T-helper 2 cell treated with Interferon-gamma antibody and Interleukin-4, amounts not matched to agents 5 μg/mL and 100 μg/mL, for 36 hours (primary cell): ENCODE results near the gene KIF18B.

Source experiments
- DNase-seq: peaks from one replicate; pipeline ENCODE4 v3.0.0; 2021; ENCODE audit warnings: low spot score
- H3K27ac Mint-ChIP-seq: one replicate; pipeline ENCODE4 v1.8.0; 2021; ENCODE audit warnings: mild to moderate bottlenecking, mixed read lengths
- H3K27me3 Mint-ChIP-seq: one replicate; pipeline ENCODE4 v1.8.0; 2021; ENCODE audit warnings: low read depth, mixed read lengths
- H3K36me3 Mint-ChIP-seq: one replicate; pipeline ENCODE4 v1.8.0; 2021; ENCODE audit warnings: low read depth, mixed read lengths
- H3K4me1 Mint-ChIP-seq: one replicate; pipeline ENCODE4 v1.8.0; 2021; ENCODE audit warnings: low read depth, mixed read lengths
- H3K4me3 Mint-ChIP-seq: one replicate; pipeline ENCODE4 v1.8.0; 2022; ENCODE audit warnings: mild to moderate bottlenecking, moderate library complexity, mixed read lengths
- H3K9me3 Mint-ChIP-seq: one replicate; pipeline ENCODE4 v1.8.0; 2021; ENCODE audit warnings: mixed read lengths

Gene KIF18B

GRCh38 chr17:44924107-44924544 is 23.4 kb downstream of the KIF18B start:
- Mint-ChIP-seq H3K27ac (no peak overlapping the region), H3K36me3 (peaks cover 28% of the 10 kb centered on the region), H3K9me3 (no peaks in the 10 kb centered on the region), H3K4me3 (no peak overlapping the region), H3K27me3 (peaks cover 18% of the 10 kb centered on the region), H3K4me1 (peaks cover 3% of the 10 kb centered on the region)
- DNase-seq, result no peak

GRCh38 chr17:44922746-44923470 is 24.7 kb downstream of the KIF18B start:
- H3K27ac Mint-ChIP-seq, result no peak overlapping the region
- peaks cover 22% of the 10 kb centered on the region for H3K27me3 Mint-ChIP-seq
- peaks cover 22% of the 10 kb centered on the region for H3K36me3 Mint-ChIP-seq
- H3K4me1 Mint-ChIP-seq, result peaks cover 3% of the 10 kb centered on the region
- no peak overlapping the region for H3K4me3 Mint-ChIP-seq
- no peak for DNase-seq
- H3K9me3 Mint-ChIP-seq, result no peaks in the 10 kb centered on the region

GRCh38 chr17:44922136-44922535 is 25.4 kb downstream of the KIF18B start:
- Mint-ChIP-seq H3K27me3 (peaks cover 25% of the 10 kb centered on the region), H3K27ac (no peak overlapping the region), H3K4me1 (peaks cover 3% of the 10 kb centered on the region), H3K4me3 (no peak overlapping the region), H3K9me3 (no peaks in the 10 kb centered on the region), H3K36me3 (peaks cover 16% of the 10 kb centered on the region)
- no peak for DNase-seq

GRCh38 chr17:44921122-44921882 is 26.3 kb downstream of the KIF18B start:
- Mint-ChIP-seq H3K27me3 (peaks cover 25% of the 10 kb centered on the region), H3K36me3 (peaks cover 12% of the 10 kb centered on the region), H3K27ac (no peak overlapping the region), H3K9me3 (no peaks in the 10 kb centered on the region), H3K4me3 (no peak overlapping the region), H3K4me1 (peaks cover 3% of the 10 kb centered on the region)
- DNase-seq, result no peak

DNA sequence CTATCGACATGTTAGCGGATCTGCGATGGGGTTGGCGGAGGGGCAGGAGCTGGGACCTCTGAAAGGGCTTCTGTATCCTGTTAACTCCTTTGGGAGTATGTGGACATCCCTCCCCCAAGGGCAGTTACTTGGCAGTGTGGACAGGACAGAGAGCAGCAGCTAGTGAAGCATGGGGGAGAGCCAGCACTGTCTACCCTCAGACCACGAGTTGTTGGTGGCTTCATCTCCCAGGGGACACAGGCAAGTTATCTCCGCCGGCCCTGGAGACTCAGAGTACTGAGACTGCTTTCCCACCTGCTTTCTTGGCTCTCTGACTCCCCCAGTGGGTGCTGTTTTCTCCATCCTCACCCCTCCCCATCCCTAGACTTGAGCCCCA is 27.0 kb downstream of the KIF18B start:
- no peak overlapping the region for H3K27ac Mint-ChIP-seq
- H3K27me3 Mint-ChIP-seq, result peaks cover 25% of the 10 kb centered on the region
- H3K36me3 Mint-ChIP-seq, result peaks cover 6% of the 10 kb centered on the region
- no peaks in the 10 kb centered on the region for H3K9me3 Mint-ChIP-seq
- no peak for DNase-seq
- H3K4me3 Mint-ChIP-seq, result no peak overlapping the region
- peaks cover 3% of the 10 kb centered on the region for H3K4me1 Mint-ChIP-seq

DNA sequence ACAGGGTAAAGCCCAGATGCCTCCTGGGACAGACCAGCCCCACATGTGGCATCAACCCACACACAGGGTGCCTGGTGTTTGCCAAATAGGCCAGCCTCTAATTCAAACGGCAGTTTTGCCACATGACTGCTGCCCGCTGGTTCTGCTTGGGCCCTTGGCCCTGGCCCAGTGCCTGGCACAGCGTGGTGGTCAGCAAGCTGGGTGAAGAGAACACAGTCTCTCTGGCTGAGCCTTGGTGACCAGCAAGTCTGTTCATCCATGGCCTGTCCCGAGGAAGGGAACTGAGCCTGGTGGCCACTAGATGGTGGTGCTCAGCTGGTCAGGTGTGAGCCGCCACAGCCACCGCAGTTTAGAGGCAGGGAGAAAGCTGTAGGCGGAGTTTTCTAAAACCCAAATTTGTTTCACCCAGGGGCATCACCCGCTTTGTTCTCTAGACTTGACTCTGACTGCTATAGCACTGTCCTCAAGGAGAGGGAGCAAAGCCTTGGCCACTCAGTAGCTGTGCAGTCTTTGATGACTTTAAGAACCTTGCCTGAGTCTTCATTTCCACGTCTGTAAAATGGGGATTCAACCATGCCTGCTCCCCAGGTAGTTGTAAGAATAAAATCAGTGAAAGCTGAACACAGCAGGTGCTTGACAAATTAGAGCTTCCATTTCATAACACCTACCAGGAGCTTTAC is 27.5 kb downstream of the KIF18B start:
- H3K27me3 Mint-ChIP-seq, result peaks cover 25% of the 10 kb centered on the region
- no peak overlapping the region for H3K27ac Mint-ChIP-seq
- peaks cover 3% of the 10 kb centered on the region for H3K4me1 Mint-ChIP-seq
- no peaks in the 10 kb centered on the region for H3K9me3 Mint-ChIP-seq
- H3K36me3 Mint-ChIP-seq, result peaks cover 4% of the 10 kb centered on the region
- DNase-seq, result peak; percentile 71
- no peak overlapping the region for H3K4me3 Mint-ChIP-seq

- Mint-ChIP-seq H3K27ac (no peak overlapping the region), H3K4me3 (no peak overlapping the region), H3K4me1 (peaks cover 3% of the 10 kb centered on the region), H3K9me3 (no peaks in the 10 kb centered on the region), H3K27me3 (peaks cover 28% of the 10 kb centered on the region), H3K36me3 (no peaks in the 10 kb centered on the region)
- DNase-seq, result no peak
Observed at GRCh38 chr17:44919411-44919810, 28.2 kb downstream of the KIF18B start.

GRCh38 chr17:44918006-44918405 is 29.6 kb downstream of the KIF18B start:
- Mint-ChIP-seq H3K4me1 (peaks cover 8% of the 10 kb centered on the region), H3K36me3 (no peaks in the 10 kb centered on the region), H3K27me3 (peaks cover 34% of the 10 kb centered on the region), H3K4me3 (no peak overlapping the region), H3K9me3 (no peaks in the 10 kb centered on the region), H3K27ac (no peak overlapping the region)
- DNase-seq, result no peak

GRCh38 chr17:44917456-44917855 is 30.1 kb downstream of the KIF18B start:
- peaks cover 39% of the 10 kb centered on the region for H3K27me3 Mint-ChIP-seq

GRCh38 chr17:44916781-44917241 is 30.8 kb downstream of the KIF18B start:
- no peak for DNase-seq
- H3K9me3 Mint-ChIP-seq, result no peaks in the 10 kb centered on the region
- H3K4me3 Mint-ChIP-seq, result no peak overlapping the region
- no peak overlapping the region for H3K27ac Mint-ChIP-seq
- peaks cover 45% of the 10 kb centered on the region for H3K27me3 Mint-ChIP-seq
- no peaks in the 10 kb centered on the region for H3K36me3 Mint-ChIP-seq
- H3K4me1 Mint-ChIP-seq, result peaks cover 8% of the 10 kb centered on the region

More at GRCh38 chr17:44917456-44917855, 30.1 kb downstream of the KIF18B start:
- Mint-ChIP-seq H3K4me3 (no peak overlapping the region), H3K4me1 (peaks cover 8% of the 10 kb centered on the region), H3K27ac (no peak overlapping the region), H3K9me3 (no peaks in the 10 kb centered on the region), H3K36me3 (no peaks in the 10 kb centered on the region)
- DNase-seq, result no peak

- no peaks in the 10 kb centered on the region for H3K36me3 Mint-ChIP-seq
- DNase-seq, result no peak
- no peak overlapping the region for H3K27ac Mint-ChIP-seq
- H3K9me3 Mint-ChIP-seq, result no peaks in the 10 kb centered on the region
- peaks cover 45% of the 10 kb centered on the region for H3K27me3 Mint-ChIP-seq
- peaks cover 9% of the 10 kb centered on the region for H3K4me1 Mint-ChIP-seq
- H3K4me3 Mint-ChIP-seq, result no peak overlapping the region
Observed at GRCh38 chr17:44915862-44916780, 31.5 kb downstream of the KIF18B start.

DNA sequence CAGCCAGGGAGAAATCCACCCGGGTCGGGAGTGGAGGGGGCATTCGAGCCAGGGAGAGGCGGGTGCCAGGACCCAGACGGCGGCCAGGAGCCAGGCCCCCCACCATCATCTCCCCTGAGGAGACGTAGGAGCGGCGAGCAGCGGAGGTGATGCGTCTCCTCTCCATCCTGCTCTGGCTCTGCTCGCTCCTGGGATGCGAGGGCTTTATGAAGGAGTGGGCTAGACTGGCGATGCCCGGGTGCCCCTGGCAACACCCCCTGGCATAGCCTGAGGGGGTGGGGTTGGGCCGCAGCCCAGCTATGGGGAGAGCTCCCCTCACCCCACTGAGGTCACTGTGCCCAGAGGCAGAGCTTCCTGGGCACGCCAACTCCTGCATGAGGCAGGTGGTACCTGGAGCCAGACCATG is 32.2 kb downstream of the KIF18B start, which contains the start of gene GFAP:
Gene GFAP, minus strand, starts transcription at position 180 of the 406 bp plus-strand sequence. Its CDS starts 14 bp downstream, at position 166.
- Mint-ChIP-seq H3K36me3 (no peaks in the 10 kb centered on the region), H3K27me3 (peaks cover 43% of the 10 kb centered on the region), H3K4me1 (peaks cover 13% of the 10 kb centered on the region), H3K9me3 (no peaks in the 10 kb centered on the region), H3K4me3 (no peak within 1 kb of the TSS), H3K27ac (no peak within 1 kb of the TSS)
- DNase-seq, result no peak

DNA sequence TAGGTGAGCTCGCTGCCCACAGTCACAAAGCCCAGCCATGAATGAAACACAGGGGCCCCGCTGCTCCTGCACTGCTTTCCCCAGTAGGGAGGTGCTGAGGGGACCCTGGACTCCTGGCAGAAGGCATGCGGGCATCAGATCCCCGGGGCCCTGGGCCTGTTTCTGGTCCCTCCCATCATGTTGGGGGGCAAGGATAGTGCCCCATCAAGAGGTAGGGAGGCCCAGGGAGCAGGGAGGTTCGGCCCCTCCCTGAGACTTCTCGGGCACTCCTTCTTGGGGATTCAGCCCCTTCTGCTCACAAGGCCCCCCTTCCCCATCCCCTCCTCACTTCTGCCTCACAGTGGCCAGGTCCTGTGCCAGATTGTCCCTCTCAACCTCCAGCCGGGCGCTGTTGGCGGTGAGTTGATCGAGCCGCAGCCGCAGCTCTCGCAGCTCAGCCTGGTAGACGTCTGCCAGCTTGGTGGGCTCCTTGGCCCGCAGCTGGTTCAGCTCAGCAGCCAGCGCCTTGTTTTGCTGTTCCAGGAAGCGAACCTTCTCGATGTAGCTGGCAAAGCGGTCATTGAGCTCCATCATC is 32.8 kb downstream of the KIF18B start:
- DNase-seq, result no peak
- no peak overlapping the region for H3K4me3 Mint-ChIP-seq
- H3K9me3 Mint-ChIP-seq, result no peaks in the 10 kb centered on the region
- peaks cover 10% of the 10 kb centered on the region for H3K4me1 Mint-ChIP-seq
- H3K36me3 Mint-ChIP-seq, result no peaks in the 10 kb centered on the region
- no peak overlapping the region for H3K27ac Mint-ChIP-seq
- H3K27me3 Mint-ChIP-seq, result peaks cover 38% of the 10 kb centered on the region
